Activated naive CD4-positive, alpha-beta T cell treated with anti-CD3 and anti-CD28 coated beads for 36 hours (primary cell): ENCODE results near the gene RCC2. TPM values are rescaled to one million over a fixed set of nuclear protein-coding genes. Genes with fewer than 3 reads are reported as not detected.
"Not testable (repeated sequence)": the region's sequence is repeated elsewhere in the genome, so short reads cannot be mapped to it uniquely, and the experiment has no call there.

Source experiments
- CTCF ChIA-PET: fragments of 350-600 bp; sonication (Branson Sonifier 250); formaldehyde crosslinking; loops from one replicate; lab custom pipeline; 2021; ENCODE audit warnings: antibody characterized with exemption; lab: Charles Lee
- DNase-seq: peaks from one replicate; pipeline ENCODE4 v3.0.0-alpha.2; 2020
- H3K27ac Mint-ChIP-seq: one replicate; pipeline ENCODE4 v1.8.0; 2021; ENCODE audit warnings: mild to moderate bottlenecking, mixed read lengths
- H3K27me3 Mint-ChIP-seq: one replicate; pipeline ENCODE4 v1.8.0; 2021; ENCODE audit warnings: low read depth, mixed read lengths
- H3K36me3 Mint-ChIP-seq: one replicate; pipeline ENCODE4 v1.8.0; 2021; ENCODE audit warnings: low read depth, mixed read lengths
- H3K4me1 Mint-ChIP-seq: one replicate; pipeline ENCODE4 v1.8.0; 2021; ENCODE audit warnings: low read depth, mixed read lengths
- H3K4me3 Mint-ChIP-seq: one replicate; pipeline ENCODE4 v1.8.0; 2021; ENCODE audit warnings: mild to moderate bottlenecking, moderate library complexity, mixed read lengths
- H3K9me3 Mint-ChIP-seq: one replicate; pipeline ENCODE4 v1.8.0; 2021; ENCODE audit warnings: mixed read lengths
- intact Hi-C: fragments of 100-400 bp; cut with micrococcal nuclease; formaldehyde crosslinking; loops from one replicate; pipeline ENCODE4 v1.15.1; 2023
- total RNA-seq, 2 experiments: library from RNA; stranded (reverse); gene quantifications; one replicate each; pipeline ENCODE4 v1.2.3, GENCODE V29; 2021

Gene RCC2
- total RNA-seq, 2 experiments from 2014 or later = 130 to 132 TPM

DNA sequence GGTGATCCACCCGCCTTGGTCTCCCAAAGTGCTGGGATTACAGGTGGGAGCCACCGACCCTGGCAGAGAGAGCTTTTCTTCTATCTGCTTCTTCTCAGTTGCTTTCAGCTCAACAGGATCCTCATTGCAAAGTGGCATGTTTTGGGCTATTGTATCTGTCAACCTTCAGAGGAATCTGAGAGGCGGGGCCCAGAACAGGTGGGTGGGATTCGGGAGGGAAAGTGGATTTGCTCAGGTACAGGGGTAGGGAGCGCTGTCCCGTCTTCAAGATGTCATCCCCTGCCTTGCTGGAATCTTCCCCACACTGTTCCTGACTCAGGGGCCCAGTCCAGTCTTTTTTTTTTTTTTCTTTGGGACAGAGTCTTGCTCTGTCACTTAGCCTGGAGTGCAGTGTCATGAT, 26.9 kb upstream of the RCC2 start:
- CTCF ChIA-PET = interaction anchor here (0.7 kb wide), 1 partner anchor 115 kb away, joined by 3 read pairs; no protein-coding TSS in a partner anchor
- Mint-ChIP-seq H3K4me3 (no peak overlapping the region), H3K9me3 (no peaks in the 10 kb centered on the region), H3K27ac (no peak overlapping the region), H3K4me1 (no peaks in the 10 kb centered on the region), H3K27me3 (no peaks in the 10 kb centered on the region), H3K36me3 (no peaks in the 10 kb centered on the region)
- intact Hi-C loops = no loop called here
- no peak for DNase-seq

DNA sequence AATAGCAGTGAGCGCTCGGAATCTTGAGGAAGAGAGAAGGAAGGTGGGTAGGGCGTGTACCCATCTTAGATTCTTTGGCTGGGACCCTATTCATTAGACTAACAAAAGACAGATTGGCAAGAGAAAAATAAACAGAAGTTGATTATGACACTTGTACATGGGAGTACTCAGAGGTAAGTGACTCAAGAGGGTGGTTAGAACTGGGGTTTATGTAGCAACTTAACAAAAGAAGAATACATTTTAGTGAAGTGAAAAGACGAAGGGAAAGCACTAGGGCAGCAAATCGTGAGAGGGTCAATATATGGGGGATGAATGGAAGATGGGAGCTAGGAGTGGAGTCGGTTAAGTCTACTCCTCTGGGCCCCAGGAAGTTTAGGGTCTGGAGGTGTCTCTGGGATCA, 25.8 kb upstream of the RCC2 start:
- CTCF ChIA-PET = interaction anchor here (0.6 to 1.7 kb wide), 2 partner anchors 10 to 22 kb away, joined by 3 to 9 read pairs; no protein-coding TSS in a partner anchor
- no peaks in the 10 kb centered on the region for H3K4me1 Mint-ChIP-seq
- H3K4me3 Mint-ChIP-seq = no peak overlapping the region
- H3K36me3 Mint-ChIP-seq = no peaks in the 10 kb centered on the region
- H3K9me3 Mint-ChIP-seq = no peaks in the 10 kb centered on the region
- intact Hi-C loops = no loop called here
- DNase-seq = no peak
- no peaks in the 10 kb centered on the region for H3K27me3 Mint-ChIP-seq
- H3K27ac Mint-ChIP-seq = no peak overlapping the region

DNA sequence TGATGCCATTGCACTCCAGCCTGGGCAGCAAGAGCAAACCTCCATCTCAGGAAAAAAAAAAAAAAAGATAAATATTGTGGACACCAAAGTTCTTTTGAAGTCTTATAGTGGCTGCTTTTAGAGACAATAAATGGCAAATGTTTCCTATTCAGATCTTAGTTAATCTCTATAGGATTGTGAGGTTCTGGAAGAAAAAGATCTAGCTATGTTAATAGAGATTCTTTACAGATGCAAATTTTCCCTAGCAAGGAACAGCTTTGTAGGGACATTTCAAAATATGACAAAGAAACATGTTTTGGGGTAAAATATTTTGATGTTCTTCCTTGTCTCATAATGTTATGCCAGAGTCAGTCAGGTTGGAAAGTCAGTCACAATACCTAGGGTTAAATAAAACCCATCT, 24.5 kb upstream of the RCC2 start:
- Mint-ChIP-seq H3K27me3 (no peaks in the 10 kb centered on the region), H3K4me1 (no peaks in the 10 kb centered on the region), H3K4me3 (no peak overlapping the region), H3K36me3 (no peaks in the 10 kb centered on the region), H3K9me3 (no peaks in the 10 kb centered on the region), H3K27ac (no peak overlapping the region)
- DNase-seq = no peak
- CTCF ChIA-PET = interaction anchor here (1.7 kb wide), 1 partner anchor 11 kb away, joined by 9 read pairs; no protein-coding TSS in a partner anchor
- intact Hi-C loops = no loop called here

DNA sequence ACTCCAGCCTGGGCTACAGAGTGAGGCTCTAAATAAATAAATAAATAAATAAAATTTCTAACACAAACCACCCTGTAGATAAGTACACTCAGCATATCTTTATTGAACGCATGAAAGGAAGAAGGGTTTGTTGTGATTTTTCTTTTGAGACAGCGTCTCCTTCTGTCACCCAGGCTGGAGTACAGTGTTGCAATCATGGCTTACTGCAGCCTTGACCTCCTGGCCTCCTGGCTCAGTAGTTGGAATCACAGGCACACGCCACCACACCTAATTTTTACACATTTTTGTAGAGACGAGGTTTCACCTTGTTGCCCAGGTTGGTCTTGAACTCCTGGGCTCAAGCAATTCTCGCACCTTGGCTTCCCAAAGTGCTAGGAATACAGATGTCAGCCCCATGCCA, 23.2 kb upstream of the RCC2 start:
- Mint-ChIP-seq H3K27ac (no peak overlapping the region), H3K36me3 (no peaks in the 10 kb centered on the region), H3K27me3 (no peaks in the 10 kb centered on the region), H3K9me3 (no peaks in the 10 kb centered on the region), H3K4me1 (no peaks in the 10 kb centered on the region), H3K4me3 (no peak overlapping the region)
- no peak for DNase-seq
- intact Hi-C loops = no loop called here
- CTCF ChIA-PET = no interaction called here

DNA sequence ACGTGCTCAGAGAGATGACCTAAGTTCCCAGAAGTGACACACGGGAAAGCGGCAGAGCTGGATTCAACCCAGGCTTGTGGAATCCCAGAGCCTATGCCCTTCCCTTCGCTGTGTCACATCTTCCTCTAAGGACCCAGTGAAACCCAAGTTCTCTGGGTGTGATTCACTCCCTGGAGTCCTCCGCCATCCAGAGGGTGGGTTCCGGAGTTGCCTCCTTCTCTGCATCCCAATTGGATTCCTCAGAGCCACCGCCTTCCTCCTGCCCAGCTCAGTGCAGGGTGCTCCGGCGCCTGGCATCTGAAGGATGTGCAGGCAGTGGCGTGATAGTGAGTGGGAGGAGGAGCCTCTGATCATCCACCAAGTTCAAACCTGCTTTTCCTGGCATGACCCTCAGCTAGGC, 20.7 kb upstream of the RCC2 start:
- CTCF ChIA-PET = no interaction called here
- Mint-ChIP-seq H3K9me3 (no peaks in the 10 kb centered on the region), H3K27me3 (no peaks in the 10 kb centered on the region), H3K36me3 (no peaks in the 10 kb centered on the region), H3K4me1 (no peaks in the 10 kb centered on the region), H3K27ac (no peak overlapping the region), H3K4me3 (no peak overlapping the region)
- intact Hi-C loops = no loop called here
- DNase-seq = no peak

DNA sequence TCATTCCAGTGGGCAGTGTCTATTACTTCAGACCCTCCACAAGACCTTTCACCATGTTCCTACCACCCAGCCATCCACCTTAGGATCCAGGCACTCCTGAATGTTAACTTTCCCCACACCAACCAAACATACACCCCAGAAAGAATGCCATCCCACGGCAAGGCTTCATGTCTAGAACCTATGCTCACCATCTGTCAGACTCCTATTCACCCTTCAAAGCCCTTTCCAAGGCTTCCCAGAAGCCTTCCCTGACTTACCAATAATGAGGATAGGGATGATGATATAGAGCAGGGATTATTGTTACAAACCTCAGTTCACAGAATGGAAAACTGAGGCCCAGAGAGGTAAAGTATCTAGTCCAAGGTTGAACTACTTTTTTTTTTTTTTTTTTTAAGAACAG, 19.3 kb upstream of the RCC2 start:
- Mint-ChIP-seq H3K36me3 (no peaks in the 10 kb centered on the region), H3K27me3 (no peaks in the 10 kb centered on the region), H3K27ac (no peak overlapping the region), H3K4me3 (no peak overlapping the region), H3K9me3 (no peaks in the 10 kb centered on the region), H3K4me1 (no peaks in the 10 kb centered on the region)
- CTCF ChIA-PET = no interaction called here
- no peak for DNase-seq
- intact Hi-C loops = no loop called here

DNA sequence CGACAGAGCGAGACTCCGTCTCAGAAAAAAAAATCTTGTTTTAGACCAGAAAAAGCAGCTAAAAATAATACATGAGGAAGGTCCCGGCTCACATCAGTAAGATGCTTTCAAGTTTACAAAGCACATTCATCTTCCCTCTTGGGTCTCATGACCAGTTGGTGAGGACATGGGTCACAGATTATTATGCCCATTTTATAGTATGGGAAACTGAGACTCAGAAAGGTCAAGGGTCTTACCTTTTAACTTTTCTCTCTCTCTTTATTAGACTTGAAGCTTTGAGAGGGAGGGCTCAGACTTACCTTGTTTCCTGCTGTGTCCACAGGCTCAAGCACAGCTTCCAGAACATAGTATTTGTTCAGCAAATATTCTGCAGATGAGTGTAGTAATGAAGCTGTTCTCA, 13.2 kb upstream of the RCC2 start:
- Mint-ChIP-seq H3K36me3 (no peaks in the 10 kb centered on the region), H3K4me1 (no peaks in the 10 kb centered on the region), H3K27me3 (no peaks in the 10 kb centered on the region), H3K9me3 (no peaks in the 10 kb centered on the region), H3K27ac (no peak overlapping the region), H3K4me3 (no peak overlapping the region)
- intact Hi-C loops = no loop called here
- CTCF ChIA-PET = interaction anchor here (1.1 kb wide), 1 partner anchor 13 kb away, joined by 4 read pairs; no protein-coding TSS in a partner anchor
- no peak for DNase-seq

DNA sequence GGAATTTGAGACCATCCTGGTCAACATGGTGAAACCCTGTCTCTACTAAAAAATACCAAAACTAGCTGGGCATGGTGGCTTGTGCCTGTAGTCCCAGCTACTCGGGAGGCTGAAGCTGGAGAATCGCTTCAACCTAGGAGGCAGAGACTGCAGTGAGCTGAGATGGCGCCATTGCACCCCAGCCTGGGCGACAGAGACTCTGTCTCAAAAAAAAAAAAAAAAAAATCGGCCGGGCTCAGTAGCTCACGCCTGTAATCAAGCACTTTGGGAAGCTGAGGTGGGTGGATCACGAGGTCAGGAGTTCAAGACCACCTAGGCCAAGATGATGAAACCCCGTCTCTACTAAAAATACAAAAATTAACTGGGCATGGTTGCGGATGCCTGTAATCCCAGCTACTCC, 12.7 kb upstream of the RCC2 start:
- H3K27ac Mint-ChIP-seq, H3K36me3 Mint-ChIP-seq, DNase-seq, H3K4me1 Mint-ChIP-seq, H3K9me3 Mint-ChIP-seq, H3K4me3 Mint-ChIP-seq, H3K27me3 Mint-ChIP-seq, intact Hi-C loops: not testable (repeated sequence)
- CTCF ChIA-PET = interaction anchor here (0.6 to 1.1 kb wide), 2 partner anchors 12 to 41 kb away, joined by 3 to 4 read pairs; no protein-coding TSS in a partner anchor

DNA sequence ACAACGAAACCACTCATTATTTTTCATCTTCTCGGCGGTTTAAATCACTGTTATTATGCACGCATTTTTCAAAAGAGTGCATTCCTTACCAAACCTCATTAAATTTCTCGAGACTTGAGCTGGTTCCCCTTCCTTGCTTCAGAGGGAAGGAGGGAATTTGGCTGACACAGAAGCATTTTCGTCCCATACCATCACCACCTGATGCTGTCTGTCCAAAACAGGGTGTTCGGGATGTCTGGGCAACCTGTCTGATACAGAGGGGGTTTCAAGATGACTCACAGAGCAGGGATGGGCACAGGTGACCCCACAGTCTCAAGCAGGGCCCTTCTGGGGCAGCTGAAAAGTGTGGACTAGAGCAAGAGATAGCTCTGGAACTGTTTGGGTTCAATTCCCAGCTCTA, 12.3 kb upstream of the RCC2 start:
- no peak for DNase-seq
- no peaks in the 10 kb centered on the region for H3K36me3 Mint-ChIP-seq
- H3K27ac Mint-ChIP-seq = no peak overlapping the region
- CTCF ChIA-PET = interaction anchor here (0.6 to 1.1 kb wide), 2 partner anchors 12 to 41 kb away, joined by 3 to 4 read pairs; no protein-coding TSS in a partner anchor
- H3K27me3 Mint-ChIP-seq = no peaks in the 10 kb centered on the region
- no peaks in the 10 kb centered on the region for H3K9me3 Mint-ChIP-seq
- H3K4me3 Mint-ChIP-seq = no peak overlapping the region
- no peaks in the 10 kb centered on the region for H3K4me1 Mint-ChIP-seq
- intact Hi-C loops = no loop called here

DNA sequence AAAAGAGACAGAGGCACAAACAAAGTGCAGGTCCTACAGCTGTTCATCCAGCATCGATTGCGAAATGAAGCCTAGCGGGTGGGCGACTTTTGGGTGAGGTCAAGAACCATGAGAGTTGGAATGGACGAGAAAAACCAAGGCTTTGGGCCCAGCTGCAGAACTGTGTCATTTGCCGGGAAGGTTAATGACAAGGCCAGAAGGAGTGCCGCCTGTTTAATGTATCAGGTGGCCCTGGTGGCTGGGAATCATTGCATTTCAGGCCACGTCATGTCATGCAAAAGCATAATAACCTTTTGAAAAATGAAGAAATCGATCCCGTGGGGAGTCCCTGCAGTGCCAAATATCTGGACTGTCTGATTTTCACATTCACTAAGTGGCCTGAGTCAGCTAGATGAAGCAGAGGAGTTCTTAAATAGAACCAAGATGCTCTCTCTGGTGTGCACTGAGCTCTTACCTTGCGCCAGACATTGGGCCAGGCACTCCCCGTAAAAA, 8.1 kb upstream of the RCC2 start:
- Mint-ChIP-seq H3K4me3 (no peak overlapping the region), H3K27me3 (no peaks in the 10 kb centered on the region), H3K36me3 (no peaks in the 10 kb centered on the region), H3K9me3 (no peaks in the 10 kb centered on the region), H3K27ac (no peak overlapping the region), H3K4me1 (no peaks in the 10 kb centered on the region)
- no peak for DNase-seq
- CTCF ChIA-PET = no interaction called here
- intact Hi-C loops = no loop called here

DNA sequence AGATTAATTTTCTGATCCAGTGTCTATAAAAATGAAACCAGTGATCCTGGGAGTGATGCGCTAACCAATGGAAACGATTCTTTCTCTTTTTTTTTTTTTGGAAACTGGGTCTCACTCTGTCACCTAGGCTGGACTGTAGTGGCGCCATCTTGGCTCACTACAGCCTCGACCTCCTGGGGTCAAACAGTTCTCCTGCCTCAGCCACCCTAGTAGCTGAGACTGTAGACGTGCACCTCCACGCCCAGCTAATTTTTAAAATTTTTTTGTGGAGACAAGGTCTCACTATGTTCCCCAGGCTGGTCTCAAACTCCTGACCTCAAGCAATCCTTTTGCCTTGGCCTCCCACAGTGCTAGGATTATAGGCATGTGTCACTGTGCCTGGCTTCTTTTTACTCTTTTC, 3.4 kb upstream of the RCC2 start:
- no peak overlapping the region for H3K4me3 Mint-ChIP-seq
- no peaks in the 10 kb centered on the region for H3K9me3 Mint-ChIP-seq
- H3K4me1 Mint-ChIP-seq = peaks cover 17% of the 10 kb centered on the region
- CTCF ChIA-PET = interaction anchor here (0.6 kb wide), 1 partner anchor 395 kb away, joined by 3 read pairs; no protein-coding TSS in a partner anchor
- no peaks in the 10 kb centered on the region for H3K27me3 Mint-ChIP-seq
- intact Hi-C loops = no loop called here
- peaks cover 7% of the 10 kb centered on the region for H3K36me3 Mint-ChIP-seq
- H3K27ac Mint-ChIP-seq = peak overlapping the region; percentile 70
- no peak for DNase-seq

DNA sequence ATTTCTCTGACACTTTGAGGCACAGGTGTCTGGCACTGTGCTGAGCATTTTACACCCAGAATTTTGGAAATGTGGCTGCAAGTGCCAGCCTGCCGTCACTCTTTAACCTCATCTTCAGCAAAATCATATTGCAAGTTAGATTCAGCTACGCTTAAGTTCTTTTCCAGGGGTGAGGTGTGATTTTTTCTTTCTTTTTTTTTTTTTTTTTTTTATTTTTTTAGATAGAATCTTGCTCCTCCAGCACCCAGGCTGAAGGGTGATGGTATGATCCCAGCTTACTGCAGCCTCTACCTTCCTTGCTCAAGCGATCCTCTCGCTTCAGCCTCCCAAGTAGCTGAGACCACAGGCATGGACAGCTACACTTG, 2.5 kb upstream of the RCC2 start:
- intact Hi-C loops = loop anchor here (2.0 kb wide), 1 partner anchor 21 kb away; no protein-coding TSS in a partner anchor
- Mint-ChIP-seq H3K36me3 (peaks cover 11% of the 10 kb centered on the region), H3K4me1 (peaks cover 20% of the 10 kb centered on the region), H3K27ac (peak overlapping the region; percentile 86), H3K27me3 (no peaks in the 10 kb centered on the region), H3K4me3 (peak overlapping the region; percentile 78), H3K9me3 (no peaks in the 10 kb centered on the region)
- DNase-seq = no peak
- CTCF ChIA-PET = interaction anchor here (0.6 kb wide), 1 partner anchor 394 kb away, joined by 3 read pairs; no protein-coding TSS in a partner anchor

DNA sequence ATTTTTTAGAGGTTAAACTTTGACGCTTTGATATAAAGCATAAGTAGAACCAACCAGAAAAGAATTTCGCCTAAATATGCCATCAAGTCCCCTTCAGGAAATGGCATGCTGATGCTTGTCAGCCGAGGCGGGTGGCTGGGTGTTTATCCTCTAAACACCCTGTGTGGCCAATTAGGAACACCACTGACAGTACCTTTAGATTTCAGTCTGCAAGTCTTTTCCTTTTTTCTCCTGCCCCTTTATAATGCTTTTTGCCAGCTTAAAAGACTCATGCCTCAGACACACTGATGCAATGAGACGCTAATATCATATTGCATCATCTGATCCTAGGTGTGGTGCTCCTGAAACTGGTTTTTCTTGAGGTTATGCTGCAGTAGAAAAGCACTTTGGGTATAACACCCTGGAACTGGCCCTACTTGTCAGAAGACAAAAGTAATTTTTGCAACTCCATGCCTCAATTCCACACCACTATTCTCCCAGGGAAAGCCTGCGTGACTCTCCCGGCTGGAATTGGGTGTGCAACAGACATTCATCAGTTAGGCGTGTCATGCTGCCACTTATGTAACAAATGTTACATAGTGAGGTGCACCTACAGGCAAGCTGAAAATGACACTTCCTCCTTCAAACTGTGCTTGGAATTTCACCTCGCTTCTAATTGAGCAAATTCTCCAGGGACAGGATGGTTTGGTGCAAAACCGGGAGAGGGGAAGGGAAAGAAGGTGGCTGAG, 2.0 kb upstream of the RCC2 start:
- Mint-ChIP-seq H3K27ac (peak overlapping the region; percentile 86), H3K36me3 (peaks cover 17% of the 10 kb centered on the region), H3K9me3 (no peaks in the 10 kb centered on the region), H3K4me1 (peaks cover 26% of the 10 kb centered on the region), H3K4me3 (peak overlapping the region; percentile 78), H3K27me3 (no peaks in the 10 kb centered on the region)
- peak; percentile 46 for DNase-seq
- intact Hi-C loops = loop anchor here (2.0 kb wide), 1 partner anchor 21 kb away; no protein-coding TSS in a partner anchor
- CTCF ChIA-PET = interaction anchor here (0.8 kb wide), 1 partner anchor 476 kb away, joined by 3 read pairs; no protein-coding TSS in a partner anchor
